GM21423 (cell line): ENCODE results near the gene PREB.
"Not testable (repeated sequence)": the region's sequence is repeated elsewhere in the genome, so short reads cannot be mapped to it uniquely, and the experiment has no call there.

ENCODE experiments used
- ATAC-seq: cut with Tn5 transposase; IDR thresholded peaks from one replicate; pipeline ENCODE4 v1.9.1; 2021; ENCODE audit warnings: mild to moderate bottlenecking, moderate library complexity; ENCODE audit not compliant: unreplicated experiment

Gene PREB

GRCh38 chr2:27127883-27128667 is 6.4 kb downstream of the PREB start:
- no peak for ATAC-seq

- ATAC-seq, result no peak
Measured at GRCh38 chr2:27126252-27126710, 8.2 kb downstream of the PREB start.

- no peak for ATAC-seq
Measured at GRCh38 chr2:27125104-27125503, 9.3 kb downstream of the PREB start.

GRCh38 chr2:27123302-27124150 is 10.9 kb downstream of the PREB start, which contains the start of gene ABHD1:
TSS of gene ABHD1 (plus strand) at chr2:27123815. CDS start at chr2:27123949, 134 bp downstream.
- no peak for ATAC-seq

- no peak for ATAC-seq
Measured at GRCh38 chr2:27122791-27123190, 11.6 kb downstream of the PREB start.

GRCh38 chr2:27121906-27122305 is 12.5 kb downstream of the PREB start:
- no peak for ATAC-seq

GRCh38 chr2:27119330-27119670 is 15.1 kb downstream of the PREB start:
- ATAC-seq, result not testable (repeated sequence)

- ATAC-seq, result no peak
Measured at GRCh38 chr2:27118525-27119329, 15.7 kb downstream of the PREB start, which contains the start of gene CGREF1. TSS of gene CGREF1 (minus strand) at chr2:27119128. CDS start at chr2:27104366, 14,762 bp downstream.

- no peak for ATAC-seq
Measured at GRCh38 chr2:27117995-27118524, 16.4 kb downstream of the PREB start.

- ATAC-seq, result no peak
Measured at GRCh38 chr2:27115519-27115918, 18.9 kb downstream of the PREB start.

GRCh38 chr2:27111392-27112078 is 22.9 kb downstream of the PREB start:
- ATAC-seq, result not testable (repeated sequence)

GRCh38 chr2:27110603-27111352 is 23.7 kb downstream of the PREB start:
- ATAC-seq, result not testable (repeated sequence)

- no peak for ATAC-seq
Measured at GRCh38 chr2:27109083-27109482, 25.4 kb downstream of the PREB start.

GRCh38 chr2:27108221-27108620 is 26.2 kb downstream of the PREB start:
- no peak for ATAC-seq

- no peak for ATAC-seq
Measured at GRCh38 chr2:27105981-27106380, 28.5 kb downstream of the PREB start.

GRCh38 chr2:27102329-27102728 is 32.1 kb downstream of the PREB start:
- no peak for ATAC-seq

- no peak for ATAC-seq
Measured at GRCh38 chr2:27100036-27100435, 34.4 kb downstream of the PREB start.

GRCh38 chr2:27099334-27099955 is 35.0 kb downstream of the PREB start:
- ATAC-seq, result no peak

- ATAC-seq, result no peak
Measured at GRCh38 chr2:27097341-27097740, 37.1 kb downstream of the PREB start.
